Measurements from ENCODE around the gene TMEM181.
A peak's percentile ranks its signal among the peaks of the same experiment; 100 is the strongest.
"Not testable (repeated sequence)": the region's sequence is repeated elsewhere in the genome, so short reads cannot be mapped to it uniquely, and the experiment has no call there.

The TMEM181 gene

DNA sequence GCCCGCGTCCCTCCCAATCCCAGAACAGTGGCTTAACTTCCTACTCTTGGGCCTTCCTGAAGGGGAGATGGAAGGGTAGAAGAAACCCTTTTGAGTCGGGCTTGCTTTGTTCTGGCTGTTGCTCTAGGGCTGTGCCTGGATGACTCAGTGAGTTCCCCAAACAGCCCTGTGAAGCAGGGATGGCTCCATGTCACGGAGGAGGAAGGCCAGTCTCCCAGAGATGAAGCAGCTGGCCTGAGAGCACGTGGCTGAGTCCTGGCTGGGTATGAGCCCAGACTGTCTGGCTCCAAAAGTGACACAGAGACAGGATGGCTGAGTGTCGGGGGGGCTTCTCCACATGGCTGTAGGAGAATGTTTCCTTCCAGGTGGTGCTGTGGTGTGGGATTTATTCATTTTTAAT is 94.6 kb downstream of the TMEM181 start:
- DNase-seq (ENCODE audit: low spot score) (no peak), ATAC-seq (ENCODE audit: low read depth) (peak; percentile 49; the same call in 2 of the 3 replicates)
- Histone ChIP-seq H3K27ac (ENCODE audit: poor library complexity, severe bottlenecking) (peak overlapping the region; percentile 48), H3K4me3 (ENCODE audit: severe bottlenecking) (no peak overlapping the region), H3K36me3 (ENCODE audit: low read depth) (no peaks in the 10 kb centered on the region), H3K27me3 (ENCODE audit: insufficient read depth, poor library complexity, severe bottlenecking) (no peaks in the 10 kb centered on the region), H3K9me3 (ENCODE audit: severe bottlenecking) (no peaks in the 10 kb centered on the region), H3K4me1 (ENCODE audit: insufficient read depth, poor library complexity, severe bottlenecking) (peaks cover 16% of the 10 kb centered on the region)
- TF ChIP-seq, protein P1, sequence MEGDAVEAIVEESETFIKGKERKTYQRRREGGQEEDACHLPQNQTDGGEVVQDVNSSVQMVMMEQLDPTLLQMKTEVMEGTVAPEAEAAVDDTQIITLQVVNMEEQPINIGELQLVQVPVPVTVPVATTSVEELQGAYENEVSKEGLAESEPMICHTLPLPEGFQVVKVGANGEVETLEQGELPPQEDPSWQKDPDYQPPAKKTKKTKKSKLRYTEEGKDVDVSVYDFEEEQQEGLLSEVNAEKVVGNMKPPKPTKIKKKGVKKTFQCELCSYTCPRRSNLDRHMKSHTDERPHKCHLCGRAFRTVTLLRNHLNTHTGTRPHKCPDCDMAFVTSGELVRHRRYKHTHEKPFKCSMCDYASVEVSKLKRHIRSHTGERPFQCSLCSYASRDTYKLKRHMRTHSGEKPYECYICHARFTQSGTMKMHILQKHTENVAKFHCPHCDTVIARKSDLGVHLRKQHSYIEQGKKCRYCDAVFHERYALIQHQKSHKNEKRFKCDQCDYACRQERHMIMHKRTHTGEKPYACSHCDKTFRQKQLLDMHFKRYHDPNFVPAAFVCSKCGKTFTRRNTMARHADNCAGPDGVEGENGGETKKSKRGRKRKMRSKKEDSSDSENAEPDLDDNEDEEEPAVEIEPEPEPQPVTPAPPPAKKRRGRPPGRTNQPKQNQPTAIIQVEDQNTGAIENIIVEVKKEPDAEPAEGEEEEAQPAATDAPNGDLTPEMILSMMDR (IDR thresholded peaks at IDR 0.05; ENCODE audit: poor library complexity, severe bottlenecking): no peak

DNA sequence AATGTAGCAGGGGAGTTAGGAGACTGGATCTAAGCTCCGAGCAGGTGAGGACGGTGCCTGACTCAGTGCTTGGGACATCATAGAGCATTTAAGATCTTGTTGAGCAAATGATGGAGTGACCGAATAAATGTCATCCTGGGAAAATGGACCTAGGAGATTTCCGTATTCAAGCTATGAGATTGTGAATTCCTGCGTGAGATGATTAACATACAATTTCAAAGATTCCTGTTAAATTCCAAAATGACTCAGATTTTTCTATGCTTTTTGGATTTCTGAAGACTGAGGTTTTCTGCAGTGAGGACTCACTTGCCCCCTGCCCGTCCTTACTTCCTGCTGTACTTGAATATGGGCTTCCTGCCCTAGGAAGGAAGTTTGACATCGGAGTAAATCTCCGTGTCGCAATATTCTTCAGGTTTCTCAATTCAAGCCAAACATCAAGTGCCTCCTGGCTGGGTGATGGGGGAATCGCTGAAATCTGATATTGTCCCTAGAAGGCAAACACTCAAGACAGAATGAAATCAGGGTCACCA is 95.1 kb downstream of the TMEM181 start:
- H3K27ac ChIP-seq (ENCODE audit: poor library complexity, severe bottlenecking): peak overlapping the region; percentile 48
- peaks cover 16% of the 10 kb centered on the region for H3K4me1 ChIP-seq (ENCODE audit: insufficient read depth, poor library complexity, severe bottlenecking)
- H3K4me3 ChIP-seq (ENCODE audit: severe bottlenecking): no peak overlapping the region

DNA sequence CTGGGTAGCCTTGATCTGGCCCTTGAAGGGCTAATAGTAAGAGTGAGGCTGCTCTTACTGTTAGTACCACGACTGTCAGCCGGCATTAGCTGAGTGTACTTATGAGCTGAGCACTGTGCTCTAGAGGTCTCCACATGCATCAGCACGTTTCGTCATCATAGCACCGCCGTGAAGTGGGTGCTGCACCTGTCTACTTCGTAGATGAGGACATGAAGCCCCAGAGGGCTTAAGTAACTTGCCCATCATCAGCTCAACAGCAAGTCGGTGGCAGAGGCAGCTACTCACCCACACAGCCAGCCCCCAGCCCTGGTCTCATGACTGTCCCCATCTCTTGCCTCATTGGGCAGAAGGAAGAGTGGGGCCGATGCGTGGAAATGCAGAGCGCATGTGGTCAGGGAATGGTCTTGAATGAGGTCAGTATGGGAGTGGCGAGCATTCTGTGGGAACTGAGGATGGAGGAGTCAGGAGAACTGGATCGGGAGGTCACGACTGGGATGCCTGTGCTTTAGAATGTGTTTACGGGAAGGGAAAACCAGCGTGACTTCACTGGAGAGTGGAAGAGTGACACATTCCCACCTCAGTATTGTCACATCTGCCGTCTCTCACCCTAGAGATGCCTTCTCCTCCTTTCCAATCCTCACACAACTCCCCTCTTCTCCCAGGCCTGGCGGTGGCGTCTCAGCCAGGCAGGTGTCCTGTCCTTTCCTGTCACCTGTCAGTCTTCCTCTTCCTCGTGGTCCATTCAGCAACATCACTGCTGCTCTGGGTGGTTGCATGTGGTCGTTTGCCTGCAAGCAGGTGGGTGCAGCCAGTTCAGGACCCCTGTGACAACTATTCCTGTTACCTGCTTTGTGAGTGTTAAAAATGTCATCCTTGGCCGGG is 95.9 kb downstream of the TMEM181 start:
- DNase-seq (ENCODE audit: low spot score) (no peak), ATAC-seq (ENCODE audit: low read depth) (peak; percentile 25; the same call in 2 of the 3 replicates)
- Histone ChIP-seq H3K9me3 (ENCODE audit: severe bottlenecking) (no peaks in the 10 kb centered on the region), H3K36me3 (ENCODE audit: low read depth) (no peaks in the 10 kb centered on the region), H3K27ac (ENCODE audit: poor library complexity, severe bottlenecking) (peak overlapping the region; percentile 48), H3K4me3 (ENCODE audit: severe bottlenecking) (no peak overlapping the region), H3K27me3 (ENCODE audit: insufficient read depth, poor library complexity, severe bottlenecking) (no peaks in the 10 kb centered on the region), H3K4me1 (ENCODE audit: insufficient read depth, poor library complexity, severe bottlenecking) (peaks cover 16% of the 10 kb centered on the region)
- TF ChIP-seq, protein P1 (IDR thresholded peaks at IDR 0.05; ENCODE audit: poor library complexity, severe bottlenecking): no peak

More for the DNA sequence above, 95.1 kb downstream of the TMEM181 start:
- Histone ChIP-seq H3K9me3 (ENCODE audit: severe bottlenecking) (no peaks in the 10 kb centered on the region), H3K36me3 (ENCODE audit: low read depth) (no peaks in the 10 kb centered on the region), H3K27me3 (ENCODE audit: insufficient read depth, poor library complexity, severe bottlenecking) (no peaks in the 10 kb centered on the region)
- DNase-seq (ENCODE audit: low spot score) (no peak), ATAC-seq (ENCODE audit: low read depth) (peak; percentile 70)
- TF ChIP-seq, protein P1 (IDR thresholded peaks at IDR 0.05; ENCODE audit: poor library complexity, severe bottlenecking): peak; percentile 14

DNA sequence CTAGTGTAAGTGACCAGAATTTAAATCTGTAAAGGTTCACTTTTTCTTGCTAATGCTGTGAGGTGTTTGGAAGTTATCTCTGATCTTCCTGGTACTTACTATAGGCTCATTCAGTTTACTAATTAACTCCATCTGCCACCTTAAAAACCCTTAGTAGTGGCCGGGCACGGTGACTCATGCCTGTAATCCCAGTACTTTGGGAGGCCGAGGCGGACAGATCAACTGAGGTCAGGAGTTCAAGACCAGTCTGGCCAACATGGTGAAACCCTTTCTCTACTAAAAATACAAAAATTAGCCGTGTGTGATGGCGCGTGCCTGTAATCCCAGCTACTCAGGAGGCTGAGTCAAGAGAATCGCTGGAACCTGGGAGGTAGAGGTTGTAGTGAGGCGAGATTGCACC is 97.1 kb downstream of the TMEM181 start:
- ATAC-seq (ENCODE audit: low read depth); H3K36me3 ChIP-seq (ENCODE audit: low read depth); DNase-seq (ENCODE audit: low spot score); H3K27me3 ChIP-seq (ENCODE audit: insufficient read depth, poor library complexity, severe bottlenecking); H3K4me3 ChIP-seq (ENCODE audit: severe bottlenecking); H3K9me3 ChIP-seq (ENCODE audit: severe bottlenecking); H3K27ac ChIP-seq (ENCODE audit: poor library complexity, severe bottlenecking): not testable (repeated sequence)
- peaks cover 16% of the 10 kb centered on the region for H3K4me1 ChIP-seq (ENCODE audit: insufficient read depth, poor library complexity, severe bottlenecking)

DNA sequence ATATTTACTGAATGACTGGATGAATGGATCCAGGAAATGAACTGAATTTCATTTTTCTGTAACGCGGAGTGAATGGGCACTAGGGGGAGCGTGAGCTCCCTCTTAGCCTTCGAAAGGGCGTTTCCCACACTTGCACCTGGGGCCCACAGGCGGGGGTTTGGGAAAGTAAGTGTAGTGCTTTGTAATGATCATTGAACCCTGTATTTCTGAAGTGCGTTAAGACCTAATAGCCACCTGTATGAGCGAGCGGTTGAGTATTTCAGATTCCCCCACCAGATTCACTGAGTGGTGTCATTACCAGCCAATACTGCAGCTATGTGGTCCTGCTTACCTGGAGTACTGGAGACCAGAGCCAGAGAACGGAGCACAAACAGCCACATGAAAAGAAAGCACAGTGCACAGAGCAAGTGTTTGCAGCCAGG is 100.5 kb downstream of the TMEM181 start:
- H3K4me1 ChIP-seq (ENCODE audit: insufficient read depth, poor library complexity, severe bottlenecking): peaks cover 7% of the 10 kb centered on the region
- no peak overlapping the region for H3K27ac ChIP-seq (ENCODE audit: poor library complexity, severe bottlenecking)
- no peaks in the 10 kb centered on the region for H3K9me3 ChIP-seq (ENCODE audit: severe bottlenecking)
- DNase-seq (ENCODE audit: low spot score): no peak
- H3K27me3 ChIP-seq (ENCODE audit: insufficient read depth, poor library complexity, severe bottlenecking): no peaks in the 10 kb centered on the region
- H3K4me3 ChIP-seq (ENCODE audit: severe bottlenecking): no peak overlapping the region
- H3K36me3 ChIP-seq (ENCODE audit: low read depth): no peaks in the 10 kb centered on the region
- ATAC-seq (ENCODE audit: low read depth): peak; percentile 41; the same call in 2 of the 3 replicates
- TF ChIP-seq, protein P1 (IDR thresholded peaks at IDR 0.05; ENCODE audit: poor library complexity, severe bottlenecking): peak; percentile 65
